ENCODE data around the gene C3orf80.
"Not testable (repeated sequence)": the region's sequence is repeated elsewhere in the genome, so short reads cannot be mapped to it uniquely, and the experiment has no call there.

The C3orf80 gene

DNA sequence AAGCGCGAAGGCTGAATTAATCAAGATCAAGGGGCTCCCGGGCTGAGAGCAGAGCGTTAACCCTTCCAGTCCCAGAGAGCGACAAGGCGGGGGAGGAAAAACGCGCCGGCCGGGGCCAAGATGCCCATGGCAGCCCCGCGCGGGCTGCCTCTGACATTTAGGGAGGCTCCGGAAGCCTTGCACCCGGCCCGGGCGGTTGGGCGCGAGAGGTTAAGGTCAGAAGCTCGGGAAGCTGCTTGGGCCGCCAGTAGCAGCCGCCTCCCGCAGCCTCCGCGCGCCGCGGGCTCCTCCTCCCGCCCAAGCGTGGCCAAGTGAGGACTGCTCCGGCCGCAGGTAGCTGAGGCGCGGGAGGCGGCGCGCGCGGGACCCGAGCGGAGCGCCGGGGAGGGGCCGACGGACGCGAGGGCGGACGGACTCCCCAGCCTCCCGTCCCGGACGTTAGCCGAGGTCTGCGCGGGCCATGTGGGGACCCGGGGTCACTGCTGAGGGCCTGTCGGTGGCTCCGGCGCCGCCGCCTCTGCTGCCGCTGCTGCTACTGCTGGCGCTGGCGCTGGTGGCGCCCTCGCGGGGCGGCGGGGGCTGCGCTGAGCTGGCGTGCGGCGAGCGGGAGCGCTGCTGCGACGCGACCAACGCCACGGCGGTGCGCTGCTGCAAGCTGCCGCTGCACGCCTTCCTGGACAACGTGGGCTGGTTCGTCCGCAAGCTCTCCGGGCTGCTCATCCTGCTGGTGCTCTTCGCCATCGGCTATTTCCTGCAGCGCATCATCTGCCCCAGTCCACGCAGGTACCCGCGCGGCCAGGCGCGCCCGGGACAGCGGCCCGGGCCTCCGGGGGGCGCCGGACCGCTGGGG, at the start of gene C3orf80:
Gene C3orf80, plus strand, starts transcription at position 247 of the 850 bp plus-strand sequence. Its CDS starts 214 bp downstream, at position 461.
- peak; percentile 27 to 85 for DNase-seq

DNA sequence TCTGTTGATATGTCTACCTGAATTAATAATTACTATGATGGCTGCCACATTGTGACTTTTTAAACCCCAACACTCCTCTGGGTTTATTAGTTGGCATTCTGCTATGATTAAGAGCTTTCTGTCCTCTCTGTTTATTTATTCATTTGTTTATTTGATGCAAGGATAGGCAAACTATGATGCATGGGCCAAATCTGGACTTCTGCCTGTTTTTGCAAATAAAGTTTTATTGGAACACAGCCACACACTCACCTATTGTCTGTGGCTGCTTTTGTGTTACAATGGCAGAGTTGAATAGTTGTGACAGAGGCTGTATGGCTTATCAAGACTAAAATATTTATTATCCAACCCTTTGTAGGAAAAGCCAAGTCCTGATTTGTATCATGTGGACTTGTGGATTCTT, 48.3 kb upstream of the C3orf80 start:
- no peak for DNase-seq

DNA sequence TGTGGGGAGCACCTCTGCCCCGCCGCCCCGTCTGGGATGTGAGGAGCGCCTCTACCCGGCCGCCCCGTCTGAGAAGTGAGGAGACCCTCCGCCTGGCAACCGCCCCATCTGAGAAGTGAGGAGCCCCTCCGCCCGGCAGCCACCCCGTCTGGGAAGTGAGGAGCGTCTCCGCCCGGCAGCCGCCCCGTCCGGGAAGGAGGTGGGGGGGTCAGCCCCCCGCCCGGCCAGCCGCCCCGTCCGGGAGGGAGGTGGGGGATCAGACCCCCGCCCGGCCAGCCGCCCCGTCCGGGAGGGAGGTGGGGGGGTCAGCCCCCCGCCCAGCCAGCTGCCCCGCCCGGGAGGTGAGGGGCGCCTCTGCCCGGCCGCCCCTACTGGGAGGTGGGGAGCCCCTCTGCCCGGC, 46.6 kb upstream of the C3orf80 start:
- not testable (repeated sequence) for DNase-seq

DNA sequence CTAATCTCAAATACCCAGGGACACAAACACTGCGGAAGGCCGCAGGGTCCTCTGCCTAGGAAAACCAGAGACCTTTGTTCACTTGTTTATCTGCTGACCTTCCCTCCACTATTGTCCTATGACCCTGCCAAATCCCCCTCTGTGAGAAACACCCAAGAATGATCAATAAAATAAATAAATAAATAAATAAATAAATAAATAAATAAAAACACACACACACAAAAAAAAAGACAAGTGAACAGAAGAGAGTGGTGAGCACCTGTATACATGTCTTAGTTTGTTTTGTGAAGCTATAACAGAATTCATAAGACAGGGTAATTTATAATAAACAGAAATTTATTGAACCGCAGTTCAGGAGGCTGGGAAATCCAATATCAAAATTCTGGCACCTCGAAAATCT, 45.8 kb upstream of the C3orf80 start:
- not testable (repeated sequence) for DNase-seq

DNA sequence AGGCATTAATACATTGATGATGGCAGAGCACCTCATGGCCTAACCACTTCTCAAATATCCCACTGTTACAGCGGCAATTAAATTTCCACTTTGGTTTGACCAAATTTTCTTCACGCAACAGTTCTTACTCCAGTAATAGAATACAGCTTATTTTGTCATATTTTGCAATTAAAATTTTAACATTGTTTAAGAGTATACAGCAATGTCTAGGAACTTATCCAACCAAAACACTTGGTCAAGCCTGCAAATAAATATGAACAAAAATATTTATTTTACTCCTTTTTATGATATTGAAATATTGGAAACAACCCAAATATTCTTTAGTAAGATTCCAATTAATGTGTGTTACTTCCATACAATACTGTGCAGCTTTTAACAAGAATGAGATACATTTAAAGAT, 45.3 kb upstream of the C3orf80 start:
- no peak for DNase-seq

DNA sequence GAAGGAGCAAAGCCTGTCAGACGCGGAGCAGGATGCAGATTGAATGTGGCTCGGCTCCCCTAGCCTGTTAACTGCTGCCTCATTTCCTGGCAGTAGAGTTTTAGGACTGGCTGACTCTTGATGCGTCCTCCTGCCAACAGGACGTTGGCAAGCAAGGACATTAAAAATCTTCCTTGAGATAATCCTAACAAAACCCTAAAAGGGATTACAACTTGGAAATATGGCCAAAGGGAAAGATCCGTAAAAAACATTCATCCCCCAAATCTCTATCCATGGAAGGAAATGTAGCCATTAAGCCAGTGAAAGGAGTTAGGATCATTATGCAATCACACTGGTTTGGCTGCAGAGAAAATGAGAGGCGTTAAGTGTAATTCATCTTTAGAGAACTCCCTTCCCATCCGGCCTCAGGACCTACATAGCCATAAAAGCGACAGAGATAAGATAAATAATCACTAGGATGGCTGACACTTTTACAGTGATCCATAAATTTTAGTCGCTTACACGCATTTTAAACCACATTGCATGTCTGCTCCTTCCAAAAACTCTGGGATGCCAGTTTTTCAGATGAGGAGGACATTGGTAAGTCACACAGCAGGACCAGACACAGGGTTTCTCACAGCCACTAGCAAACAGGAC, 44.5 kb upstream of the C3orf80 start:
- no peak for DNase-seq

DNA sequence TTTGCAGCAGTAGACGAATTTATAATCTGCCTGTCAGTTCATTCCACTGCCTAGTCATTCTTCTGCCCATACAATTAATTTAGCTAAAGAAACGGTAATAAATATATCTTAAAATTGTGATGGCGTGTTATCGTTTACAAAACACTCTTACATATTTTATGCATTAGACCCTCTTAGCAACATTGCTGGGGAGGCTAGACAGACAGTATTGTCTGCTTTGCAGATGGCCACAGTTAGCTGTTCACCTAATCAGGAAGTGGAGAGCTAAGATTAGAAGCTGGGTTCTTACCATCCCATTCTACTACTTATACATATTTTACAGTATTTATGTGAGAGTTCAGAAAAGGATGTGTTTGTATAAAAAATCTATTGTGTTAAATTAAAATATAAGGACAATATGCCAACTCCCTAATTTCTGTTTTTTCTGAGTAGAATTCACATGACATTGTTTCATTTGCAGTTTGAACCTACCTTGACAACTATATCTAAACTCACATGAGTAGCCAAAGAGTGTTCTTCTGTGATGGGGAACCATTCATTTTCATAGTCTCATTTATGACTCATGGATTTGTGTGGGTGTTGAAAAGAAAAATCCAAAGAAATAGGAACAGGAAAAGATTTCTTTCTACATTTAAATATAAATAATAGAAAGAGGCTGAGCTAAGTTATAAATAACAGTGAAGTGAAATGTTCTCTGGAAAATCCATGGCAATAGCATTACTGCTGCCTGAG, 41.7 kb upstream of the C3orf80 start:
- DNase-seq: no peak

DNA sequence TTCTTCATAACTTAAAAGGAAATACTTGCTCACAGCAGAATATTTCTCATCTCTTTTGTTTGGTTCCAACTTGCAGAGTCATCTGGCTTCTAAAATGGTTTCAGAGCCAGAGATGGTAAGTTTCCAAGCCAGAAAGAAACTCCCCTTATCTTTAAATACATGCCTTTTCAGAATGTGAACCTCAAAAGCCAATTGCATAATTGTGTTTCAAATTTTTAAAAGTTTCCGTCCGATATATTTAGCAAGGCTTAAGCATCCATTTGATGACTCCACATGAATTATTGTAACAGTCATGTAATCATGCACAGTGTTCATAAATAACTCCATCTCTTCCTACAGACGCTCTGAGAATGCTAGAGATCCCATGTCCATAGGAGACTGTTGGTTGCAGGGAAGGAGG, 40.6 kb upstream of the C3orf80 start:
- DNase-seq: no peak

DNA sequence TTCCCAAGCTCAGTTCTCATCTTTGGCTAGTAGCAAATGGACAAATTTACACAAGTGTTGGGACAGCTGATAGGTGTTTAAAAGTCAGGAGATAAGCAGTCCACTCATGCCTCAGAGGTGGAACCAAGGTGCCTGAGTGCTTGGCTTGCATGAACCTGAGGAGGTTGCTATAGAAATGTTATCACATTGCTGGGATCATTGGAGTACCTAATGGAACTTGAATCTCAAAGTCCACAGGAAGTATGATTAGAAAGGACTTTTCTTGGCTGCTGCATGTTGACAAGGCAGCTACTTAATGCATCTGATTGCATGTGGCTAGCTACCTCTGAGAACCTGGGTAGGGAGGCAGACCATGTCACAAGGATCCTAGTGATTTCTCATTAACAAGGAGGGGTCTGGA, 39.5 kb upstream of the C3orf80 start:
- DNase-seq: no peak

DNA sequence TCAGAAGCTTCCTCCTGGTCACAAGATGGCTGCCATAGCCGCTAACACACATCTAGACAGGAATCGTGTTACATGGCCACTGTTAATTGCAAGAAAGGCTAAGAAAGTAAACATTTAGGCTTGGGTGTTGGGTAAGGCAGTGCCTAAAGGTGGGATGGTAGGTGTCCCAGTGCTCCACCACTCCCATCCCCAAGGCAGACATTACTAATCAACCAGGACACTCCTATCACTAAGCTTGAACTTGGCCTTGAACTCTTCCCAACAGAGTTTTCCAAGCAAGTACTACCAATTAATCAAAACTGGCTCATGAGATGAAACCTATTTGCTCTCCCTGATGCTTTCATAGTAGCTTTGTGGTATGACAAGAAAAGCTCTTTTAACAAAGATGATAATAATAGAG, 37.9 kb upstream of the C3orf80 start:
- DNase-seq: no peak

DNA sequence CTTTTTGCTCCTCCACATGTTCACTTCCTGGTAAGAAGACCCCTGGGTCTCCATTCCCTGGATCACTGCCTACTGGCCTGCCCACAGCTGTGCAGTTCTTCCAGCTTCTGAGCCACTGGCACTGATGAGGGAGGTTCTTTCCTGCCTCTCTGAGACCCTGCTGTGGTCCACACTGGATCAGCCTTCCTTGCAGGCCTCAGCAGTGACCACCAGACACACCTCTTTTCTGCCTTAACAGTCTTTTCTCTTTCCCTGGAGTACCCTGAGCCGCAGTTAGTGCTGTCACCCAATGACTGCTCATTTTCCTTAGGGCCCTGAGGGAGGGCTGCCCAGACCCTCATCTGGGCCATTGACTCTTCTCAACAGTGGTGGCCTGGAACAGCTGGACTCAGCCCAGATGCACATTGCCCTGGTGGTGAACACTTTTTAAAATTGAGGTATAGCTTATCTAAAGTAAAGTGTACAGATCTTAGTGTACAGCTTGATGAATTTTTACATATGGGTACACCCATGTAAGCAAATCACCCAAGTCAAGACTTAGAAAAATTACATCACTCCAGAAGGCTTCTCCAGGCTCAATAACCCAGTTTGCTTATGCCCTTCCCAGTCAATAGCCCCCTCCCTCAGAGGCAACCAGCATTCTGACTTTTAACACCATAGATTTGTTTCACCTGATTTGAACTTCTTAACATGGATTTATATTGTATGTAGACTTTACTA, 32.8 kb upstream of the C3orf80 start:
- no peak for DNase-seq

DNA sequence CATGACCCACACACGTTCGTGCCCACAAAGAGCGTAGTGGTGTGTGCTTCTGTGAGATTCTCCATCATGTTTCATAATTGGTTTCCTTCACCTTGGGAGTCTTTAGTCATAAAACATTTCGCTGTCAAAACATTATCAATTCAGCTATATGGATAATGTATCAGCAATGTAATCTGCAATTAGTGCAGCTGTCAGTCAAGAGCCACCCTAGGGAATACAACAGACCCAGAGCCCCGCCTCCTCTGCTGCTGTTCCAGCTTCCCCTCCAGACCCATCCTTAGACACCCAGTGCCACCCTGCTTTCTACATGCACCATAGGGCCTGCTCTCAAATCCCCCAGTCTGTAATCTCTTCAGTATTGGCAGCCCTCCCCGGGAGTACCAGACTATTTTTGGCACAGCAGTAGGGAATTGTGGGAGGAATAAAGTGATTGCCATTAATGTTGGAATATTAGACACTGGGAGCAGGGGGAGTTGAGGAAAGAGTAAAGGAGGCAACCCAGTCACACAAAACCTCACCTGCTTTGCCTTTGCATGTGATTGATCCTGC, 31.5 kb upstream of the C3orf80 start:
- DNase-seq: no peak

DNA sequence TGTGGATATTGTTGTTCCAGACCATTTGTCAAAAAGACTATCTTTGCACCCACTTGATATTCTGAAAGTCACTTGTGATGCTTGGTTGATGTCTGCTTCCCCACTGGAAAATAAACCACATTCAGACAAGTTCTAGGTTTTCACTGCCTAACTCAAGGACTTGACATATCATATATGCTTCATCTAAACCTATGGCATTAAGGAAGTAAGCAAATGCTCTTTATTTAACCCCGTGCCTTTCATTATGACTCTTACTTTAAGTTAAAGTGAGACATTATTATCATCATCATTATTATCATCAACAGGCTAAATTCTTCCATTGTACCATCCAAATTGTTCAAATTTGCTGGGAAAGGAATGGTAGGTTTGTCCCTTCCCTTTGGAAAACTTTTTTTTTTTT, 30.8 kb upstream of the C3orf80 start:
- no peak for DNase-seq

DNA sequence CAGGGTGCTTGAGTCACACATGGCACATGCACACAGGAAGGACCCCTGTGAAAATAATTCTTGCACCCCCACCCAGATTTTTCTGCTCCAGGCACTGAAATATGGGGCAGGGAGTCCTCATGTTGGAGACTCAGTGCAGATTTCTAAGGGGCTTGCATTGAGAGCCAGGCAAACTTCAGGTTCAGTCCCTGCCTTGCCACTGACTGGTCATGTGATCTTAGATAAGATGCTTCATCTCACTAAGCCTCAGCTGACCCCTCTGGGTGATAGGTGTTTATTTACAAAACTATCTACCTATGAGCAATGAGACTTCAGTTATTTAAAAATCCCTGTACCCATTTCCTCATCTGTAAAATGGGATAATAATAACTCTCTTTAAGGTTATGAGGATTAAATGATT, 30.1 kb upstream of the C3orf80 start:
- no peak for DNase-seq

DNA sequence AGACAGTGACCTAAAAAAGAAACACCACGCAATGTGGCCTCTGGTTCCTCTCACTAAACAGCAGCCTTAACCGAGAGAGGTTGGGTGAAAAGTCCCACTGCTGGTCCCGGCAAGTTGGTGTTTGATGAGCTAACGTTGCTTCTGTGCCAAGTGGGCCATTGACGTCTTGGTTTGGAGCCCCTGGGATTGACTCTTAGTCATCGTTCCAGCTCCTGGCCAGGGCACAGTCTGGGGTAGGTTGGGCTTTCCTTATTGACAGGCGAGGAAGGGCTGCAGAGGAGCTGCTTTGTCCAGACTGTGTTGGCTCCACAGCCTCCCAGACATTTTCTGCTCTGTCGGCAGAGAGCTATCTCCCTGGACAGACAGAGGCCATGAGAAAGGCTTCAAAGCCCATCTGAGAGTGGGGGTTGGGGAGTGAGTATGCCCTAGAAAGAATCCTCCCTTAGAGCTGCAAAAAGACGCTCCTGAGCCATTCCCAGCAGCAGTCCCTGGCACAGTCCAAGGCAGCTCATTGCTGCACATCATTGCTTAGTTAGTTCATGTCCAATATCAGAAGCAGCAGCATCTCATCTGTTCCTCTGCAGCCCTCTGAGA, 28.6 kb upstream of the C3orf80 start:
- DNase-seq: no peak

DNA sequence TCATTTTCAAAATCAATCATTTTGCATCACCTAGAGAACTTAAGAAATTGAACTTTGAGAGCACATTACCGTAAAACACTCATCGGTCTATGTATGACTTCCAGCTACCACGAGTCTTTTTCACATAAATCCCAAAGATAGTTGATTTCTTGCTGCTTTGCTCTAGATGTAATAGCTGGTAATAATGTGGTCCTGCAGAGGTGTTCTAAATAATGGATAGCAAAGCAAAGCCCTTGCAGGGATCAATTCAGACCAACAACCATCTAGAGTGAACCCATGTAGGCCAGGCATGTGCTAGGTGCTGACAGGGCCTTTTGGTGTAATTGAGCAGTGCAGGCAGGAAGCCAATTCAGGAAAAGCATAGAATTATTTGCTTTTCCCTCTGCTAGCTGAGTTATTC, 26.1 kb upstream of the C3orf80 start:
- DNase-seq: no peak

DNA sequence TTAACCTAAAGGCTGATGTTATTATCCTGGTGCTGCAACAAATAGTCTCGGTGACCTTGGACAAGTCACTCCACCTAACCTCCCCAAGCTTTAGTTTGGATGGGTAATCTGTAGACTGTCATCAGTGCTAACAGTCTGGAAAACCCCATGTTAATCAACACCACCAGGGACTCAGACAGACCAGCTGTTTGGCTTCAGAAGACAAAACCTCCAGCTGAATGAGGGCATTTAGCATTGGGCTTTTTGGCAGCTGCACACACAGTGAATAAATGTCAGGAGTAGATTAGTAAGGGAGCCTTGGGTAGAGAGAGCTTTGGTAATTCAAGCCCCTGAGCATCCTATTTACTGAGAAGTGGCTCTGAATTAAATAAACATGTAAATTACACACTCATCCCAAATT, 24.9 kb upstream of the C3orf80 start:
- no peak for DNase-seq

DNA sequence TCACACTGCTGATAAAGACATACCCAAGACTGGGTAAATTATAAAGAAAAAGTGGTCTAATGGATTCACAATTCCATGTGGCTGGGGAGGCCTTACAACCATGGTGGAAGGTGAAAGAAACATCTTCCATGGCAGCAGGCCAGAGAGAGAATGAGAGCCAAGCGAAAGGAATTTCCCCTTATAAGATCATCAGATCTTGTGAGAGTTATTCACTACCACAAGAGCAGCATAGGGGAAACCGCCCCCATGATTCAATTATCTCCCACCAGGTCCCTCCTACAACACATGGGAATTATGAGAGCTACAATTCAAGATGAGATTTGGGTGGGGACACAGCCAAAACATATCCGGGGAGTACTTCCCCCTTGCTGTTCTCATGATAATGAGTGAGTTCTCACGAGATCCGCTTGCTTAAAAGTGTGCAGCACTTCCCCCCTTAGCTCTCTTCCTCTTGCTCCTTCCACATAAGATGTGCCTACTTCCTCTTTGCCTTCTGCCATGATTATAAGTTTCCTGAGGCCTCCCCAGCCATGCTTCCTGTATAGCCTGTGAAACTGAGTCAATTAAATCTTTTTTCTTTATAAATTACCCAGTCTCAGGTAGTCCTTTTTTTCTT, 20.7 kb upstream of the C3orf80 start:
- not testable (repeated sequence) for DNase-seq

DNA sequence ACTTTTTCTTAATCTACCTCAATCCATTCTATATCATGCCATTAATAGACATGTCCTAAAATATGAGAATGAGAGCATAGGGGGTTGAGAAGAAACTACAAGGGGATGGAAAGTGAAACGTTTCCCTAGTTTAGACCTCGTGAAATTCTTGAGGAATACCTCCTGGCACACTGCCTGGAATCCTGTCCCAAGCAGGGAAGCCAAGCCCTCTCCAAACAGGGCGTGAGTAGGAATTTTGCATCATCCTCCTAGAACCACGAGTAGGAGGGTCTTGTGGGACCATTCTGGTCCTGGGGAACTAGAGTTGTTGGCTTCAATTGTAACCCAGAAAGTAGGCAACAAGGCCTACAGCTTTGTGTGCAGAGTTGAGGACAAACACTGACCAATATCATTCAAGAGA, 19.6 kb upstream of the C3orf80 start:
- no peak for DNase-seq

DNA sequence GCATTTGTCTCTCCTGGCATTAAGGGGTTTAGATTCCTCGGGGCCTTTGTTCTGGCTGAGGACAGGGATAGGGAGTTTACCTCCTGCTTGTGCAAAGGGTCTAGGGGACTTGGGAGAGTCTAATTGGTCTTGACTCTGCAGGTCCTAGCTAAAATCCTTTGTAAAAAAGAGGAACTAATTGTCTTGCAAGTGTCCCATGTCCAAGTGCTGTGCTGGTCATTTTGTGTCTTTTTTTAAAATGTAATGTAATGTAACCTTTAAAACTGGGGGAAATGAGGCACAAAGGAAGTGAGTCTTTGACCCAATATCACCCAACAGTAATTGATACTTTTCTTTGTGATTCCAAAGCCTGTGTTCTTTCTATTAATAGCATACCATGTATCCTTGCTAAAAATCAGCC, 14.9 kb upstream of the C3orf80 start:
- DNase-seq: no peak

DNA sequence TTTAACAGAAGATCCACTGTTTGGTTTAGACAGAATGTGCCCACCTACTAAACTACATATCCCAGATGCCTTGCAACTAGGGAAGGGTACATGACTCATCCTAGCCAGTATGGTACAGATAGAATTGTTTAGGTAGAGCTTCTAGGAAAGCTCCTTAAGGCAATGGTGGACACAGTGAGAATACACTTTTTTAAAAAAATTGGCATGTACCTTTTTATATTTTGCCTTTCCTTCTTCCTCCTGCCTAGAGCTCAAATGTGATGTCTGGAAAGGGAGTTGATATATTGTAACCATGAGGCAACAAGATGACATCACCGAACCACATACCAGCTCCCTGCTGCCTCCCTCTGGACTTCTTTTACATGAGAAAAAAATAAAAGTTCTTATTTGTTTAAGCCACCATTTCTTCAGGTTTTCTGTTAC, 14.4 kb upstream of the C3orf80 start:
- no peak for DNase-seq

DNA sequence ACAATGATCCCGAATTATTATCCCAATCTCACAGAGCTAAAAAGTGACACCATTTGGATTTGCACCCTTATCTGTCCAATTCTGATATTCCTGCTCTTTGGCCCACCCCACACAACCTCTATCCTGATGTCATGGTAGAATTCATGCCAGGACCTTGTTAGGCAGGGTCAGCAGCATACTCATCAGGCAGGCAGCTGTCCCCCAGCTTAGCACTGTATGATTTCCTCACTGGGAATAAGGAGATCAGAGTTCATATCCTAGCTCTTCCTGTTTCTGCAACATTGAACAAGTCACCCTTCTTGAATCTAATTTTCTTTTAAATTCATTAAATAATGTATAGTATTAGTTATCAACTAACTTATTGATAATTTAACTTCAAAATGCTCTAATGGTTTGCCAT, 12.0 kb upstream of the C3orf80 start:
- DNase-seq: no peak
